Measurements from ENCODE around the gene LGR5.

Gene LGR5

DNA sequence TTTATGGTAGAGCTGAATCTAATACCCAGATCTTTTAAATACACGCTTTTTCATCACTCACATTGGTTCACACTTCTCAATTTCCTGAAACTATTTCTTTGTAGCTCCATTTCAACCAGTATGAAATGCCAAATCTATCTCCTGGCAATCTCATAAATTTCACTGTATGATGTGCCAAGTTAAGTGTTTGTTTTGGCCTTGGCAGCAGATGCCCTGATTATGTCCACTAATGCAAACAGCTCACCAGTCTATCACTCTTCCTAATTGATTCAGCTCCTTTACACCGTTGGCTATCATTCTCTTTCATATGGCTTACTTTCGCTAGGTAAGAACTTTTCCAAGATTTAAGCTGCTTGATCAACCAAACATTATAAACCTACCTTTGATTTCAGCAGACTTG lies 165.4 kb downstream of the LGR5 start:
- DNase-seq = no peak

DNA sequence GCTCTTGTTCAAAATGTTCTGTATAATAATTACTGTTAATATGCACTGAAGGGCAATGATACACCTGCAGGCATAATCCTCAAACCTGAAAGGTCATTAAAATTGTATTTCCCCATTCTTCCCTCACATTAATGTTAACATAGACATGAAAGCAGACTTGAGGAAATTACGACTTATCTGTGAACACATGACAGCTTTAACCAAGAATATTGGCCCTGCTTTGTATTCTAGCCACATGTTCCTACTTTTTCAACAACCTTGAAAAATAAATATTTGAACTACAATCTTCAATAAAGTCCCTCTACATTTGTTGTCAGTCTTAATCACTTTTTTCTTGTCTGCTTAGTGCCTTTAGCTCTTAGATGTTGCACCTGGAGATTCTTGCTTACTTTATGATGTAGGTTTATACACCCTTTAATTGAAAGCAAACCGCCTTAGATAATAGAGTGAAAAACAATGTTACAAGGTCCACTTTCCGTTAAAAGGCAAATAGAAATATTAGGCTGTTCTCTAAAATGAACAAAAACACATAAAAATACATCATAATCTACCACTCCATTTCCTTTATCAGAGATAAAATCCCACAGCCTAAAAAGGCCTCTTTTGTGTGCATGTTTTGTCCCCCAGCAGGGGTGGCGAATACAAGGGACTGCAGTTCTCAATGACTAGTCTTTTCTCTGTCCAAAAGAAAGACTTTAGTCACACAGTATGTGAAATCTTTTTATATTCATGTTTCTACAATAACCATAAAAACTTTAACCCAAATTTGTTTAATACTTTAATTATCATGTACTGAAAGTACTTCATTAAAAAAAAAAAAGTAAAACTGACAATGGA lies 168.1 kb downstream of the LGR5 start:
- no peak for DNase-seq

DNA sequence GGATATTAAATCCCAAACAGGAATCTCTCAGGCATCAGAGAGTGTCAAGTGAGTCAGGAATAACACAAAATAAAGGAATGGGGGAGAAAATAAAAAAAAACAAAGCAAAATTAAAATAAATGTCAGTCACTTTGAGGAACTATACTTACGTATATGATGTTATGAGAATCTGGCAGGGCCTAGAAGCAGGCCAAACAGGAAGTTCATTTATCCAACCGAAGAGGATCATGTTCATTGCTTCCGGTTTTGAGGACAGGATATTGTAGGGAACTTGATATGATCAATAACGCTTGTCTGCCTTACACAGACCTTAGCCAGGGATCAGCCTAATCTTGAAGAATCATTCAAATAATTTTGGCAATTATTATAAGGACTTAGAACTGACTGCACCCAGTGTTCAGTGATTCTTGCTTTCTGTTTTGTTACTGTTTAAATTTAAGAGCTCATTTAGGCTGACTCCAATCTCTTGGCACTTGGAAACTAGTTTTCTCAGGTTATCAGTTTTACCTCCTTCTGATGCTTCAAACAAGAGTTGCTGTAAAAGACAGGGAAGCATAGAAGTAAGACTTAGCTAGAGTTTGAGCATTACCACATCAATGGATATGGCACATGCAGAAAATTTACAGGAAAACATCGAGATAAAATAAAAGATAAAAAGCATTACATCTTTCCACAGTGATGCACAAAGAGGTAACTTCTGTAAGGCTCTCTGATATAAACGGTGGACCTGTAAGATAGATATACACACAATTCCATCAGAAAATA lies 170.6 kb downstream of the LGR5 start:
- peak in 1 of 2 donors; percentile 6 for DNase-seq

- no peak for DNase-seq
Measured at GRCh38 chr12:71621938-71622337, 182.3 kb downstream of the LGR5 start.

DNA sequence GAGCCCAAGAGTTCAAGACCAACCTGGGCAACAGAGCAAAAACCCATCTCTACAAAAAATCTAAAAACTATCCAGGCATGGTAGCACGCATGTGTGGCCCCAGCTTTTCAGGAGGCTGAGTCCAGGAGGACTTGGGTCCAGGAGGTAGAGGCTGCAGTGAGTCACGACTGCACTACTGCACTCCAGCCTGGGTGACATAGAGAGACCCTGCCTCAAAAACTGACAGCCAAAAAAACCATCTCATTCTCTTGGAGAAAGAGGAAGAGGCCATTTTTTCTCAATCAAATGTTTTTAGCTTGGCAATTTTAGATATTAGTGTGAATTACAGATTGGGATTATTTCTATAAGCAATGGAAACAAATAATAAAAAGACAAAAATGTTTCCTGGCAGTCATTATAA lies 185.9 kb downstream of the LGR5 start:
- no peak for DNase-seq

DNA sequence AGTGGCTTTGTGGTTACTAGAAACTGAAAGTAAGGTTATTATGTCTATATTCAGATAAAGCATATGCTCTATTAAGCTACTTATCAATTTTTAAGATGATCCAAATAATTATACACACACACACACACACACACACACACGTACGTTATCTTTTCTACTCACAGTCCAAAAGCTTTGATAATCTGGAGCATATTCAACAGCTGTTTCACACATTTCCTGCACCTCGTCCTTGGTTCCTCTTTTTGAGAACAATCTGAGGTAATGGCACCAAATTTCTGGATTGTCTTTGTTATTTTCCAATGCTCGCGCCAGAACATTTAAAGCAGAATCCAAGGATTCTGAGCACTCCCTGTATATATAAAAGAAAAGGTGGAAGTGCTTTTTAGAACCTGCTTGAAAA lies 186.5 kb downstream of the LGR5 start:
- no peak for DNase-seq

DNA sequence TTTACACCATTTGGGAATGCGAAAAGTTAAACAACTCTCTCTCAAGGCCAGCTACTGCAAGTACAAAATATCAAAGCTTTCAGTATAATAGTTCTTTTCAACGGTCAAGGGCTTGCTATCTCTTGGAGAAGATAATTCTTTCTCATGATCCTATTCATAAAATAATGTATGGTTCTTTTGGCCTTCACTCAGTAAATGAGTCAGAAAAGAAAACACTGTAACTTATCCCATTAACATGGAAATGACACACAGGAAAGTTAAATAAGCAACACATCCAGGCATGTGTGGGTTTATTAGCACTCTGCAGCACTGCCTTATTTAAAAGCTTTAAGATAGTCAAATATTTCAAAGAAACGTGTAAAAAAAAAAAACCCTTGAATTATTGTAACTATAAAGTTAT lies 187.2 kb downstream of the LGR5 start:
- no peak for DNase-seq

DNA sequence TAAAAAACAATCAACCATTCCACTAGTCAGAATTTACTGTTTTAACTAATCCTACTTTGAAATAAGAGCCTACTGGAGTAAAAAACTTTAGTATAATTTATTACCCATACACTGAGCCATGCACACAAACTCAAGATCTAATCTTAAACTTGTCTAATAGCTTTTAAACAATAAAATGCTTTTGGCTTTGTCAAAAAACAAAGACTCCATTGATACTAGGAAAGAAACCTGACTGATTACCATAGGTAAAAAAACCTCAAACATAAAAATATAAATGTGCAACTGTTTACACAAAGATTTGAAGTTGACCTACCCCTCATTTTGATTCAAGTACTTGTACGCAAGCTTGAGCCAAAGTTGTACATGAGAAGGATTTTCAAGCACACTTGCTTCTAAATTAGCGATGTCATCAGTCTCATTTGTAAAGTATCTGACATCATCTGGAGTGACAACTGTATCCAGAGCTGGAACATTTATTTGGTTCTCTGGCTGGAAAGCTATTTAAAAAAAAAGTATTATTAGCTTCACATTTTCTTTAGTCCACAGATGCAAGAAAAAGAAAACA lies 187.9 kb downstream of the LGR5 start:
- no peak for DNase-seq

All from CD4-positive, alpha-beta T cell treated with Interleukin-1 beta for 1 hour (primary cell).